Right atrium auricular region (tissue), 2 donors: ENCODE results near the gene EXOC3L1. TPM values are rescaled to one million over a fixed set of nuclear protein-coding genes. Genes with fewer than 3 reads are reported as not detected.

Experiments
- DNase-seq: peaks from one replicate; pipeline ENCODE4 v3.0.0-alpha.2; 2019; ENCODE audit warnings: low spot score
- H3K27ac ChIP-seq, 2 donors: fragments of 200-600 bp; sonication (generic); 1 replicate in 1 of 2; 2 replicates in 1 of 2; pipeline ENCODE4 v1.5.1; 2016 to 2019
- H3K27me3 ChIP-seq, 2 donors: fragments of 200-600 bp; sonication (generic); one replicate each; pipeline versions ENCODE4 v1.5.1 to v1.6.0; 2017 to 2019
- H3K36me3 ChIP-seq: fragments of 200-600 bp; sonication (generic); one replicate; pipeline ENCODE4 v1.5.1; 2016
- H3K4me1 ChIP-seq, 2 donors: fragments of 200-600 bp; sonication (generic); one replicate each; pipeline versions ENCODE4 v1.5.1 to v1.6.0; 2017 to 2019
- H3K4me3 ChIP-seq, 2 donors: fragments of 200-600 bp; sonication (generic); 1 replicate in 1 of 2; 2 replicates in 1 of 2; pipeline ENCODE4 v1.5.1; 2017 to 2019; ENCODE audit warnings: mild to moderate bottlenecking in 1 of 2, moderate library complexity in 1 of 2
- H3K9me3 ChIP-seq, 2 donors: fragments of 200-600 bp; sonication (generic); one replicate each; pipeline ENCODE4 v1.5.1; 2019
- total RNA-seq, 2 donors: library from RNA; depleted of rRNA; stranded (reverse); fragments of >200 nt; gene quantifications; one replicate each; pipeline ENCODE4 v1.1.0, GENCODE V29; 2016
- TF ChIP-seq, protein P1 (sequence below), 2 donors: fragments of 200-600 bp; sonication (generic); IDR thresholded peaks; one replicate each; pipeline ENCODE4 v1.5.1; 2019; ENCODE audit warnings: antibody characterized with exemption in 2 of 2

EXOC3L1 gene
- total RNA-seq, 2 donors from 2014 or later, result 2.2 to 2.5 TPM

DNA sequence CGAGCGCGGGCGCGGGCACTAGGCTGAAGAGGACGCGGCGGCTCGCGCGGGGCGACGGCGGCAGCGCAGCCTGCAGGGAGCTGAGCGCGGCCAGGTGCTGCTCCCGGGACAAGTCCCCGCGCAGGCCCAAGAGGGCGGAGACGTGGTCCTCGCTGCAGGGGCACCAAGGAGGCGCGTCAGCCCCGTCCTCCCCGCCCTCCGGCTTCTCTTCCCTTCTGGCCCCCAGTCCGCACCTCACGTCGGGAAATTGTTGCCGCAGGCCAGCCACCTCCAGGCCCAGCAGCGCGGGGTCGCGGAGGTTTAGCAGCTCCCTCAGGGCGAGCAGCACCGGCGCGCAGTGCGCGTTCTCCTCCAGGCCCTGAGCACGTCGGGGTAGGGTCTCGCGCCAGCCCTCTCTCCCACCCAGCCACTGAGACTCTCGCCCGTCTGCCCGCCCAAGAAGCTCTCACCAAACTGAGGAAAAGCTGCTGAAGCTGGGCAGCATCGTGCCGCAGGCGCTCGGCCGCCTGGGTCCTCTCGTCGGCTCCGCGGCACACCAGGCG, 5.4 kb downstream of the EXOC3L1 start:
- H3K4me3 ChIP-seq, result peak overlapping the region; percentile 68 to 72
- TF ChIP-seq, protein P1, sequence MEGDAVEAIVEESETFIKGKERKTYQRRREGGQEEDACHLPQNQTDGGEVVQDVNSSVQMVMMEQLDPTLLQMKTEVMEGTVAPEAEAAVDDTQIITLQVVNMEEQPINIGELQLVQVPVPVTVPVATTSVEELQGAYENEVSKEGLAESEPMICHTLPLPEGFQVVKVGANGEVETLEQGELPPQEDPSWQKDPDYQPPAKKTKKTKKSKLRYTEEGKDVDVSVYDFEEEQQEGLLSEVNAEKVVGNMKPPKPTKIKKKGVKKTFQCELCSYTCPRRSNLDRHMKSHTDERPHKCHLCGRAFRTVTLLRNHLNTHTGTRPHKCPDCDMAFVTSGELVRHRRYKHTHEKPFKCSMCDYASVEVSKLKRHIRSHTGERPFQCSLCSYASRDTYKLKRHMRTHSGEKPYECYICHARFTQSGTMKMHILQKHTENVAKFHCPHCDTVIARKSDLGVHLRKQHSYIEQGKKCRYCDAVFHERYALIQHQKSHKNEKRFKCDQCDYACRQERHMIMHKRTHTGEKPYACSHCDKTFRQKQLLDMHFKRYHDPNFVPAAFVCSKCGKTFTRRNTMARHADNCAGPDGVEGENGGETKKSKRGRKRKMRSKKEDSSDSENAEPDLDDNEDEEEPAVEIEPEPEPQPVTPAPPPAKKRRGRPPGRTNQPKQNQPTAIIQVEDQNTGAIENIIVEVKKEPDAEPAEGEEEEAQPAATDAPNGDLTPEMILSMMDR (IDR thresholded peaks at IDR 0.05), result no peak
- H3K4me1 ChIP-seq, result peaks cover 0 to 29% of the 10 kb centered on the region in 2 donors
- no peaks in the 10 kb centered on the region for H3K36me3 ChIP-seq
- H3K27me3 ChIP-seq, result no peaks in the 10 kb centered on the region
- H3K9me3 ChIP-seq, result no peaks in the 10 kb centered on the region
- no peak for DNase-seq
- H3K27ac ChIP-seq, result peak overlapping the region; percentile 89 to 97

DNA sequence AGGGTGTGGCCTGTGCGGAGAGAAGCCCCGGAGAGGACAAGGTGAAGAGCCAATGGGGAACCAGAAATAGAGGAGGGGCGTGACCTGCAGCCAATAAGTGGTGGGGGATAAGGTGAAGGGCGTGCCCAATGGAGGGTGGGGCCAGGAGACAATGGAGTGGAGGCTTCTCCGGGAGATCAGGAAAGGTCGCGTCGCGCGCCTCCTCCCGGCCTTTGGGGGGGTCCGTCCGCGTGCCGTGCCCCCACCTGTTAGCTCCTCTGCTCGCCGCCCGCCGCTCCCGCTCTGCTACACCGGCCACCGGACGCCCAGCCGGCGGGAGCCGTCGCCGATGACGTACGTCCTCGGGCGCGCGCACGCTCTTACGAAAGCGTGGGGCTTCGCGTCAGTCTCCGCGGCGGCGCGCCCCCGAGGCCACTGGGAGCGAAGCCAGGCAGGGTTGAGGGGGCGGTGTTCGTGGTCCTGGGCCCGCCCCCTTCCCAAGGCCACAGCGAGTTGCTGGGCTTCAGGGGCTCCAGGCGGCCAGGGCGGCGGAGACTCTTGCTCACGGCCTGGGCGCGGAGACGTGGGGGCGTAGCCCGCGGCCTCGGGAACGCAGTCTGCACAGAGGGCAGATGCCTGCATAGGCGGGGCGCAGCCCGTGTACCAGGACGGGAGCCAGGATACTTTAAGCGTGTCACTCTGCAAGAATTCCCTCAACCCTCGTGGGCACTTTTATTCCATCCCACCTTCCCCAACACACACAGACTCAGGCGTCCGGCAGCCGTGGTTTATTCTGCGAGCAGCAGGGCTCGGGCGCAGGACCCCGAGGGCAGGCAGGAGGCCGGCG, 6.1 kb downstream of the EXOC3L1 start, which contains the start of gene MATCAP1:
Gene MATCAP1, minus strand, starts transcription at position 337 of the 826 bp plus-strand sequence. CDS start 3,353 bp downstream, outside the sequence.
- H3K27me3 ChIP-seq, result no peaks in the 10 kb centered on the region
- TF ChIP-seq, protein P1 (IDR thresholded peaks at IDR 0.05), result no peak
- no peaks in the 10 kb centered on the region for H3K9me3 ChIP-seq
- H3K36me3 ChIP-seq, result no peaks in the 10 kb centered on the region
- peak within 1 kb of the TSS; percentile 68 to 72 for H3K4me3 ChIP-seq
- DNase-seq, result peak; percentile 98
- H3K27ac ChIP-seq, result peak within 1 kb of the TSS; percentile 89 to 97
- peaks cover 0 to 32% of the 10 kb centered on the region in 2 donors for H3K4me1 ChIP-seq

DNA sequence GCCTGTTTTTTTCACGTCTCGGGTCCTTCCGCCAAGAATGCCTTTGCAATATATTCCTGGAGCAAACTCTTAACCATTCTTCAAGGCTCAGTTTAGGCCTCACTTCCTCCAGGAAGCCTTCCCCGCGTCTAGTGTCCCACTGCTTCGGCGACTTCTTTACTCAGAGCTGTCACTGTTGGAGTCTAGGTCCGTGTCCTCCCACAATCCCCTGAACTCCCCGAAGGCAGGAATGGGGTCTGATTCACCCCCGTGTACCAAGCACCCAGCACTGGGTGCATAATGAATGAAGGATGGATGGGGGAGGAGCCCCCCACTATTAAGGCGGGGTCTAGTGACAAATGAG, 6.7 kb downstream of the EXOC3L1 start:
- Histone ChIP-seq H3K27ac (peak overlapping the region; percentile 89 to 97), H3K4me3 (peak overlapping the region; percentile 68 to 72), H3K4me1 (peaks cover 0 to 38% of the 10 kb centered on the region in 2 donors), H3K27me3 (no peaks in the 10 kb centered on the region), H3K36me3 (no peaks in the 10 kb centered on the region), H3K9me3 (no peaks in the 10 kb centered on the region)
- TF ChIP-seq, protein P1 (IDR thresholded peaks at IDR 0.05), result no peak
- DNase-seq, result no peak

DNA sequence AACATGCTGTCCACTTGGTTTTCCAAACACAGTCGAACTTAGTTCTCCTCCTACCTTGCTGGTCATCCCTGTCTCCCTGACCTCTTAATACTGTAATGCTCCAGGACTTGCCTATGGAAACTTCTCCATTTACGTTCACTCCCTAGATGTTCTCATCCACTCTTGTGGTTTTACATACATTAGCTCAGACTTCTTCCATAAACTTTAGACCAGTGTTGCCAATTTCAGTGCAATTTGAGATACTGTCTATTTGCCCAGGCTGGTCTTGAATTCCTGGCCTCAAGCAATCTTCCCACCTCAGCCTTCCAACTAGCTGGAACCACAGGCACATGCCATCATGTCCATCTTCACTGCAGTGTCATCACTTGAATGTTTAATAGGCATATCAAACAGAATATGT, 7.6 kb downstream of the EXOC3L1 start:
- H3K36me3 ChIP-seq, result no peaks in the 10 kb centered on the region
- H3K27ac ChIP-seq, result peak overlapping the region; percentile 22 to 89
- no peaks in the 10 kb centered on the region for H3K27me3 ChIP-seq
- DNase-seq, result no peak
- H3K4me3 ChIP-seq, result no peak overlapping the region
- TF ChIP-seq, protein P1 (IDR thresholded peaks at IDR 0.05), result no peak
- H3K9me3 ChIP-seq, result no peaks in the 10 kb centered on the region
- peaks cover 0 to 46% of the 10 kb centered on the region in 2 donors for H3K4me1 ChIP-seq

DNA sequence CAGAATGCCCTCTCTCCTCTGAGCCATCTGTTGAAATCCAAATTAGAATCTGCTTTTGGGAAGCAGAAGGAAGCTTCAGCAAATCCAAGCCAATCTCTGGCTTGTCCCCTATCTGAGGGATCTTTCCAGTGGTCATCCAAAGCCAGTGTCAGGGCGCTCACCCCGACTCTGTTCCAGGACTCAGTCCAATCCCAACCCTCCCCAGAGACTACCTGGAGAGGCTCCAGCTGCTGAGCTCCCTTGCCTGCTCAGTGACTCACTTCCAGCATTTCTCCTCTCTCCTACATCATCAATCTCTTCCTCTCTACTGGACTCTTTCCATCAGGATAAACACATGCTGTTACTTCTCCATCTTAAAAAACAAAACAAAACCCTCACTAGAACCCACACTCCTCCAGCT, 8.6 kb downstream of the EXOC3L1 start:
- TF ChIP-seq, protein P1 (IDR thresholded peaks at IDR 0.05), result no peak
- Histone ChIP-seq H3K9me3 (no peaks in the 10 kb centered on the region), H3K4me3 (no peak overlapping the region), H3K27ac (peak overlapping the region; percentile 22 to 41), H3K4me1 (peaks cover 0 to 46% of the 10 kb centered on the region in 2 donors), H3K36me3 (no peaks in the 10 kb centered on the region), H3K27me3 (no peaks in the 10 kb centered on the region)
- no peak for DNase-seq
